GM23248 (cell line): ENCODE results near the gene ERC2.

Experiments used
- EZH2 ChIP-seq: fragments of 200-600 bp; sonication (generic); IDR thresholded peaks from 2 replicates; pipeline ENCODE4 v1.6.1; 2018; ENCODE audit warnings: antibody characterized with exemption, mild to moderate bottlenecking; ENCODE audit not compliant: insufficient read depth, poor library complexity, severe bottlenecking
- EZH2phosphoT487 ChIP-seq: fragments of 200-600 bp; sonication (generic); IDR thresholded peaks from 2 replicates; pipeline ENCODE4 v1.6.1; 2018; ENCODE audit warnings: antibody characterized with exemption, moderate library complexity, mild to moderate bottlenecking, low read depth; ENCODE audit not compliant: insufficient read depth

GRCh38 chr3:56052188-56052587 lies 416.1 kb downstream of the ERC2 start:
- TF ChIP-seq EZH2phosphoT487 (no peak), EZH2 (no peak)
